Subcutaneous adipose tissue (tissue), 4 donors: ENCODE results near the gene SCMH1. TPM values are rescaled to one million over a fixed set of nuclear protein-coding genes. Genes with fewer than 3 reads are reported as not detected.

Source experiments
- total RNA-seq, 4 donors: library from RNA; depleted of rRNA; stranded (reverse); fragments of >200 nt; gene quantifications; one replicate each; pipeline ENCODE4 v1.1.0, GENCODE V29; 2016
- TF ChIP-seq, protein P1 (sequence below): fragments of 450-650 bp; IDR thresholded peaks from one replicate; pipeline ENCODE4 v1.5.1; 2016; ENCODE audit warnings: low read depth, mild to moderate bottlenecking, control low read depth, antibody characterized with exemption, moderate library complexity

The SCMH1 gene
- total RNA-seq, 4 donors from 2014 or later: 27.7 to 47.3 (median 46.1) TPM

DNA sequence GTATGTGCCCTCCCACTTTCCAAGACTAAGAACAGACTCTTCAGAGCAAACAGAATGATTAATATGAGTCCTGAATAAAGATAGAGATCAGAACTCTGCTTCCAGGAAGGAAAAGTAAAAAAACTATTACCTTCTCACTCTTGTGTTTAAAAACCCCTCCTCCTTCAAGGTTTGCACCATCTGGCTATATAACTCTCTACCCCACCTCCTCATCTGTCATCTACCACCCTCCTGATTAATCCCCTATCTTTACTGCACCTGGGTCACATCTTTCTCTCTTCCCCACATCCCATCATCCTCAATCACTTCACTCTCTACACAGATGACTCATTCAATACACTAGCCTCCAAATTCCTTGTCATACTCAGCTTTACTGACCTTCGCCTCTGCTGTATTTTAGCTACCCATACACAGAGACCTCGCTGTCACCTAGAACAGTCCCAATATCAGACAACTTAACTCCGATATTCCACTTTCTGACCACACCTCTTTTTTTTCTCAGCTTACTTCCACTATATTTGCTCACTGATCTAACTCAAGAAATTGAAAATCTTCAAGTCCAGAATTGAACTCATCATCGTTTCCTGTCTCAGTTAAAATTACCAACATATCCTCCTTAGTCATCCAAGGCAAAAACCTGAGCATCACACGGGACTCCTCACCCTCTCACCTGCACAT is 3.7 kb downstream of the SCMH1 start:
- TF ChIP-seq, protein P1, sequence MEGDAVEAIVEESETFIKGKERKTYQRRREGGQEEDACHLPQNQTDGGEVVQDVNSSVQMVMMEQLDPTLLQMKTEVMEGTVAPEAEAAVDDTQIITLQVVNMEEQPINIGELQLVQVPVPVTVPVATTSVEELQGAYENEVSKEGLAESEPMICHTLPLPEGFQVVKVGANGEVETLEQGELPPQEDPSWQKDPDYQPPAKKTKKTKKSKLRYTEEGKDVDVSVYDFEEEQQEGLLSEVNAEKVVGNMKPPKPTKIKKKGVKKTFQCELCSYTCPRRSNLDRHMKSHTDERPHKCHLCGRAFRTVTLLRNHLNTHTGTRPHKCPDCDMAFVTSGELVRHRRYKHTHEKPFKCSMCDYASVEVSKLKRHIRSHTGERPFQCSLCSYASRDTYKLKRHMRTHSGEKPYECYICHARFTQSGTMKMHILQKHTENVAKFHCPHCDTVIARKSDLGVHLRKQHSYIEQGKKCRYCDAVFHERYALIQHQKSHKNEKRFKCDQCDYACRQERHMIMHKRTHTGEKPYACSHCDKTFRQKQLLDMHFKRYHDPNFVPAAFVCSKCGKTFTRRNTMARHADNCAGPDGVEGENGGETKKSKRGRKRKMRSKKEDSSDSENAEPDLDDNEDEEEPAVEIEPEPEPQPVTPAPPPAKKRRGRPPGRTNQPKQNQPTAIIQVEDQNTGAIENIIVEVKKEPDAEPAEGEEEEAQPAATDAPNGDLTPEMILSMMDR: no peak

DNA sequence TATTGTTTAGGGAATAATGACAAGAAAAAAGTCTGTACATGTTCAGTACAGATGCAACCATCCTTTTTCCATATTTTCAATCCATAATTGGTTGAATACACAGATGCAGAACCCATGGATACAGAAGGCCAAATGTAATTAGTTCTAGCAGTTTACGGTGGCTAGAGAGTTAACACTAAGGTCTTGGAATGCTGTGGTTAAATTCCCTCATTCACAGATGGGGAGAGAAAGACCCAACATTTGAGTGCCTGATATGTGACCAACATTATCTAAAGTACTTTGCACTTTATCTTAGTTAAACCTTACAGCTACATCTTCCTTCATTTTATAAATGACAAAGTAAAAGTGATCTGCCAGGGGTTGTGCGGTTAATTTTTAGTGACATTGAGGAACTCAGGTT is 5.3 kb downstream of the SCMH1 start:
- TF ChIP-seq, protein P1: no peak

DNA sequence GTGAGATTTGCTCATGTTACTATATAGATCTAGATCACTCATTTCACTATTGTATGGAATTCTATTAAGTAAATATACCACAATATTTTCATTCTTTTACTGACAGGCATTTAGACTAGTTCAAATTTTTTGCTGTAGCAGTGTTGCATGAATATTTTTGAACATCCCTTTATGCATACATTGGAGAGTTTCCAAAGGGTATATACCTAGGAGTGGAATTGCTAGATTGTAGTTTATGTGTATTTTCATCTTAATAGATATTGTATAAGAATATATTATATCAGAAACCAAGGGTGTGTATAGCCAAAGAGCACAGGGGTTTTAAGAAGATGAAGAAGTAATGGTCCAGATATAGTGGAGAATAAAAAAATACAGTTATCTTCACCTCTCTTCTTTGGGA is 6.2 kb downstream of the SCMH1 start:
- TF ChIP-seq, protein P1: no peak

DNA sequence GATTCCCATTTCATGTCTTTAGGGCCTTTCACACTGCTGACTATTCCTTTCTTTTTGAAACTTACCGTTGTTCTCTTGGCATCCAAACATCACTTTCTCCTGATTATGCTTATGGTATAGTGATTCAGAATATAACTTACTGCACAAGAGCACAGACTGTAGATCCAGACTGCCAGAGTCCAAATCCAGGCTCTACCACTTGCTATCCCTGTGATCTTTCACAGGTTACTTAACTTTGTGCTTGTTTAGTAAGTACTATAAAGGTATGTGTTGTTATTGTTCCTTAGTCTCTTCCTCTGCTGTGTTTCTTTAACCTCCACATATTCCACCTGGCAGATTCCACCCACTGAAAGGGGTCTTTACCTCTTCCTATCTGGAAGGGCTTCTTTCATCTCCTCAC is 8.4 kb downstream of the SCMH1 start:
- TF ChIP-seq, protein P1: no peak

DNA sequence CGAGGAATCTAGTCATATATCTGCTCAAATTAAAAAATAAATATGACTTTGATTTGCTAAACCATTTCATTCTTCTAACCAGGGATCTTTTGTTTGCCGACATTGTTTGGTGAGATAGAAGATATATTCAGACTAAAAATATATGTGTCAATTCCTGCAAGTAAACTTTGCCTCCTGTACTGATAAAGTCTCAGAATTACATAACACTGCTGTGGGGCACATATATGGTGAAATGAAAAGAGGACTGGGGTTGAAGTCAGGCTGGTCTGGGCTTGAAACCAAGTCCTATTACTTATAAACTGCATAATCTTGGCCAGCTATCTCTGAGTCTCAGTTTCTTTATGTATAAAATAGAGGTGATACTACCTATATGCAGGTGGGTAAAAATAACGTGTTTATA is 9.8 kb downstream of the SCMH1 start:
- TF ChIP-seq, protein P1: no peak

DNA sequence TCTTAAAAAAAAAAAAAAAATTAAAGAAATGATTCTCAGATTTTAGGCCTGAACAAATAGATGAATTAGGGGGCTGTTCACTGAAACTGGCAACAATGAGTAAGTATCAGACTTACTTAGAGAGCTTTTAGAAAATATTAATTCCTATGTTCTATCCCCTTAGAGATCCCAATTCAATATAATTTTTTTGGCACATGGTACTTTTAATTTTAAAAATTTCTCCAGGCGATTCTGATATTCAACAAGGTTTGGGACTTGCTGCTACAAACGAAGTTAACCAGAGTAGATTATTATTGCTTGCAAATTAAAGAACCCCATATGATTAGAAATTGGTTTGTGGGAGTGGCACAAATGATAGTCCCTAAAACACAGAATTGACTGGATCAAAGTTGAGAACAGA is 11.4 kb downstream of the SCMH1 start:
- TF ChIP-seq, protein P1: no peak

DNA sequence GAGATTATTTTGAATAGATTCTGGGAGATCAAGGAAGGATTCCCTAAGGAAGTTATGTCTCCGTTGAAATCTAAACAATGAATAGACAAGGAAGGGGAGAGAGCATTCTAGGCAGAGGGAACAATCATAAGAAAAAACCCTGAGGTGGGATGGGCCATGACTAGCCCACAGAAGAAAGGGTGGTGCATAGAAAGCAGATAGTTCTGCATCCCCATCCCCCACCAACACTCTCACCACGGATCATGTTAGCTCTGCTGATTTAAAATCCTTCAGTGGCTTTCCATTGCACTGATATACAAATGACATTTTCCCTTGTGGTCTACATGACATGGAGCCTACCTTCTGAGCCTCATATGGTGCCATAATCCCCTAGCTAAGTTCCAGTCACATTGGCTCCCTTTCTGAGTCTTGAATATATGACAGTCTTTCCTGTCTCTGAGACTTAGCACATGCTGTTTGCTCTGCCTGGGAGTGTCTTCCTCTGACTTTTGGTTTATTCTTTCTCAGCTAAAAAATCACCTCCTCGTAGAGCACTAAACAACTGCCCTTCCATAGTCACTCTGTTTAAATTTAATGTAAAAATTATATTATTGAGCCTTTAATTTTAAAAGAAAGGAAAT is 15.2 kb downstream of the SCMH1 start:
- TF ChIP-seq, protein P1: no peak
